Measurements from ENCODE around the gene ZNF579.

ZNF579 gene

DNA sequence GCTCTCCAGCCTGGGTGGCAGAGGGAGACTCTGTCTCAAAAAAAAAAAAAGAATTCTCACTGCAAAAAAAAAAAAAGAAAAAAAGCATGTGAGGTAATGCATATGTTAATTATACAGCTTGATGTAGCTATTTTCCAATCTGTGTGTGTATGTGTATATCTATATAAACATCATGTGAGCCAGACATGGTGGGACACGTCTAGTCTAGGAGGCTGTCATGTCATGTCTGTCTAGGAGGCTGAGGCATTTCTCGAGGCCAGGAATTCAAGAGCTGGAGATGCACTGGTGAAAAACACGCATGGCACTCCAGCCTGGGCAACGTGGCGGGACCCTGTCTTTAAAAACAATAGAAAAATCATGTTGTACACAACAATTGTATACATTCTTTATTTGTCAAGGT is 28.4 kb downstream of the ZNF579 start:
- DNase-seq (ENCODE audit: low spot score): no peak
- in situ Hi-C loops (cut with MboI; ENCODE audit: low pct_unique_long_range_greater_than_20kb, low sequenced_read_pairs, unreplicated experiment): no loop called here
- no peak for TF ChIP-seq CTCF (IDR thresholded peaks at IDR 0.05; ENCODE audit: extremely low read depth, insufficient read depth, missing control alignments)

DNA sequence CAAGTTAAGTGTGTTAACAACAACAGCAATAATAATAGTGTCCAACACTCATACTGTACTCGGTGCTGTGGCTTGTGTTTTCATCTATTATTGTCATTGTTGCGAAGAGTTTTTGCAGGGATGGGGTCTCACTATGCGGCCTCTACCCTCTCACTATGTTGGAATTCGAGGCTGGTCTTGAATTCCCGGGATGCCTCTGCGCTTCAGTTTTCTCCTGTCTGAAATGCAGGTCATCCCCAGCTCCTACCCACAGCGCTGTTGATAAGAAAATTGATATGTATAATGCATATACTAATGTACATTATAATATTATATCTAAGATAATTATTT is 30.4 kb downstream of the ZNF579 start:
- no peak for DNase-seq (ENCODE audit: low spot score)
- in situ Hi-C loops (cut with MboI; ENCODE audit: low pct_unique_long_range_greater_than_20kb, low sequenced_read_pairs, unreplicated experiment): no loop called here
- no peak for TF ChIP-seq CTCF (IDR thresholded peaks at IDR 0.05; ENCODE audit: extremely low read depth, insufficient read depth, missing control alignments)

GRCh38 chr19:55549500-55550320 is 30.9 kb downstream of the ZNF579 start:
- DNase-seq (ENCODE audit: low spot score): no peak
- in situ Hi-C loops (cut with MboI; ENCODE audit: low pct_unique_long_range_greater_than_20kb, low sequenced_read_pairs, unreplicated experiment): no loop called here
- TF ChIP-seq CTCF (IDR thresholded peaks at IDR 0.05; ENCODE audit: extremely low read depth, insufficient read depth, missing control alignments): no peak

DNA sequence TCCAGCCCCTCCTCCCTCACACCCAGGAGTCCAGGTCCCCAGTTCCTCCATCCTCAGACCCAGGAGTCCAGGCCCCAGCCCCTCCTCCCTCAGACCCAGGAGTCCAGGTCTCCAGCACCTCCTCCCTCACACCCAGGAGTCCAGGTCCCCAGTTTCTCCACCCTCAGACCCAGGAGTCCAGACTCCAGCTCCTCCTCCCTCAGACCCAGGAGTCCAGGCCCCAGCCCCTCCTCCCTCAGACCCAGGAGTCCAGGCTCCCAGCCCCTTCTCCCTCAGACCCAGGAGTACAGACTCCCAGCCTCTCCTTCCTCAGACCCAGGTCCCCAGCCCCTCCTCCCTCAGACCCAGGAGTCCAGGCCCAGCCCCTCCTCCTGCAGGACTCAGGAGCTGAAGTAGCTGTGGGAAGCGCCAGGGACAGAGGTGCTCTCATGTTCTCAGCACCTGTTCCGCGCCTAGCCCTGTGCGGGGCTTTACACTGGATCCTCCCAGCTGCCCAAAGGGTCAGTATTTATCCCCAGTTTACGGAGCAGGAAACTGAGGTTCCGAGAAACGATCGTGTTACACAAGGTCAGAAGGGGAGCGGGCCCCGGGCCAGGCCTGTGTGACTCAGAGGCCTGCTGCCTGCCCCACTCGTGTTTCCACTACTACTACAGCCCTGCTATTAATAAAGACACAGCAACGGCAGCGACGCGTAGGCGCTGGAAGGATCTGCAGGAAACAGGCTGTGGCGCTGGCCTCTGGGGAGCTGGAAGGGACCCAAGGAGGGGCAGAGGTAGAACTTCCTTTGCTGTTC is 33.6 kb downstream of the ZNF579 start:
- no peak for DNase-seq (ENCODE audit: low spot score)
- in situ Hi-C loops (cut with MboI; ENCODE audit: low pct_unique_long_range_greater_than_20kb, low sequenced_read_pairs, unreplicated experiment): no loop called here
- no peak for TF ChIP-seq CTCF (IDR thresholded peaks at IDR 0.05; ENCODE audit: extremely low read depth, insufficient read depth, missing control alignments)

DNA sequence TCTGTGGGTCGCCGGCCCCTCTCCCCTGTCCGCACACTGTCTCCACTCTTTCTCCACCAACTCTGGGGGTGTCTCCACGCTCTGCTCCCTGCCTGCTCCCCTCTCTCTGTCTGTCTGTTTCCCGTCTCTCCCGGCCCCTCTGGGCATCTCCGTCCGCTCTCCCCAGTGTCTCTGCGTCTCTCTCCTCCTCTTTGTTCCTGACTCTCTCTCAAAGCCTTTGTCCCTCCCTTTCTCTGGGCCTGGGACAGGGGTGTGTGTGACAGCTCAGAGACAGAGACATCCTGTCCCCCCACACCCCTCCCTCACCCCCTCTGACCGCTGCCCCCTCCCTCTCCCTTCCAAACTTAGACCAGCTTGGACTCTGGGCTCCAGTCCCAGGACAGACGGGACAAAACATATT is 34.6 kb downstream of the ZNF579 start:
- in situ Hi-C loops (cut with MboI; ENCODE audit: low pct_unique_long_range_greater_than_20kb, low sequenced_read_pairs, unreplicated experiment): no loop called here
- TF ChIP-seq CTCF (IDR thresholded peaks at IDR 0.05; ENCODE audit: extremely low read depth, insufficient read depth, missing control alignments): no peak
- no peak for DNase-seq (ENCODE audit: low spot score)

DNA sequence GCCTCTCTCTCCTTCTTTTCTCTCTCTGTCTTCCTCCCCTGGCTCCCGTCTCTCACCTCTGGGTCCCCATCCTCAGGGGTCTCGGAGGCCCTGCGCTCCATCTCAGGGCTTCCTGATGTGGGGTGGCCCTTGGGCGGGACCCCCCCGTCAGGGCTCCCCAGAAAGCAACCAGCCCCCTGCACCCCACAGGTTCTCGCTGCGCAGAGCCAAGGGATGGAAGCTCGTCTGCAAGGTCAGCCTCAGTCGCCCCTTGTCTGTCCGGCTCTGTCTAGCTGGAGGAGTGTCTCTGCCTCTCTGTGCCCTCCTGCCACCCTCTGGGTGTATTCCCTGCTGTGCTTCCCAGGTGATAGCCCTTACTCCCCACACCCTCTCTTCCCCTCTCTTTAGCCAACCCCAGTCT is 35.2 kb downstream of the ZNF579 start, which contains the start of gene SBK3:
SBK3 (minus strand) TSS at position 101 of the 400 bp plus-strand sequence; CDS start at position 101, 0 bp downstream.
- no peak for TF ChIP-seq CTCF (IDR thresholded peaks at IDR 0.05; ENCODE audit: extremely low read depth, insufficient read depth, missing control alignments)
- no peak for DNase-seq (ENCODE audit: low spot score)
- in situ Hi-C loops (cut with MboI; ENCODE audit: low pct_unique_long_range_greater_than_20kb, low sequenced_read_pairs, unreplicated experiment): no loop called here

All from GM13977 (cell line).